Thyroid gland (tissue), 4 donors: ENCODE results near the gene NXF3. TPM values are rescaled to one million over a fixed set of nuclear protein-coding genes. Genes with fewer than 3 reads are reported as not detected.
"Not testable (repeated sequence)": the region's sequence is repeated elsewhere in the genome, so short reads cannot be mapped to it uniquely, and the experiment has no call there.

Experiments
- DNase-seq, 2 donors: peaks; one replicate each; pipeline ENCODE4 v3.0.0-alpha.2; 2019
- H3K27ac ChIP-seq, 3 donors: fragments of 200-600 bp; sonication (generic); 1 replicate in 2 of 3; 2 replicates in 1 of 3; pipeline ENCODE4 v1.5.1; 2016 to 2019; ENCODE audit warnings: mild to moderate bottlenecking in 1 of 3, moderate library complexity in 1 of 3
- H3K27me3 ChIP-seq: fragments of 200-600 bp; sonication (generic); one replicate; pipeline ENCODE4 v1.5.1; 2019
- H3K36me3 ChIP-seq, 2 donors: fragments of 200-600 bp; sonication (generic); one replicate each; pipeline ENCODE4 v1.5.1; 2016 to 2019
- H3K4me1 ChIP-seq, 2 donors: fragments of 200-600 bp; sonication (generic); one replicate each; pipeline ENCODE4 v1.5.1; 2017 to 2019
- H3K4me3 ChIP-seq, 3 donors: fragments of 200-600 bp; sonication (generic); replicated peaks in 1 of 3; 1 replicate in 2 of 3; 2 replicates in 1 of 3; pipeline ENCODE4 v1.5.1; 2016; ENCODE audit warnings: mild to moderate bottlenecking in 1 of 3
- H3K9me3 ChIP-seq: fragments of 200-600 bp; sonication (generic); one replicate; pipeline ENCODE4 v1.5.1; 2017
- POLR2A ChIP-seq, 2 donors: fragments of 450-650 bp; IDR thresholded peaks; one replicate each; pipeline ENCODE4 v1.6.1; 2017; ENCODE audit warnings: antibody characterized with exemption in 2 of 2, mild to moderate bottlenecking in 2 of 2, moderate library complexity in 1 of 2
- WGBS, 2 donors: methylation state at CpG; one replicate each; pipeline ENCODE4 v1.1.5; 2017; 5-methylcytosine and 5-hydroxymethylcytosine counted together
- intact Hi-C: fragments of 100-400 bp; cut with DNase I; formaldehyde crosslinking; loops from one replicate; pipeline ENCODE4 v1.15.1; 2023
- total RNA-seq, 4 donors: library from RNA; depleted of rRNA; stranded (reverse); fragments of >200 nt; gene quantifications; one replicate each; pipeline ENCODE4 v1.2.3, GENCODE V29; 2016
- TF ChIP-seq, protein P1 (sequence below), 6 experiments: fragments of 200-600 bp in 3 of 6; fragments of 450-650 bp in 3 of 6; sonication (generic) in 3 of 6; IDR thresholded peaks; one replicate each; pipeline ENCODE4 v1.5.1; 2016 to 2019; ENCODE audit warnings: antibody characterized with exemption in 6 of 6, mild to moderate bottlenecking in 2 of 6, inconsistent platforms in 1 of 6, moderate library complexity in 1 of 6

The NXF3 gene
- total RNA-seq, 4 donors from 2014 or later = 0.89 to 3.2 TPM; not detected in 2

GRCh38 chrX:103051260-103051789 is 41.6 kb downstream of the NXF3 start:
- no peaks in the 10 kb centered on the region for H3K36me3 ChIP-seq
- TF ChIP-seq POLR2A (IDR thresholded peaks at IDR 0.05) = no peak
- TF ChIP-seq, protein P1, sequence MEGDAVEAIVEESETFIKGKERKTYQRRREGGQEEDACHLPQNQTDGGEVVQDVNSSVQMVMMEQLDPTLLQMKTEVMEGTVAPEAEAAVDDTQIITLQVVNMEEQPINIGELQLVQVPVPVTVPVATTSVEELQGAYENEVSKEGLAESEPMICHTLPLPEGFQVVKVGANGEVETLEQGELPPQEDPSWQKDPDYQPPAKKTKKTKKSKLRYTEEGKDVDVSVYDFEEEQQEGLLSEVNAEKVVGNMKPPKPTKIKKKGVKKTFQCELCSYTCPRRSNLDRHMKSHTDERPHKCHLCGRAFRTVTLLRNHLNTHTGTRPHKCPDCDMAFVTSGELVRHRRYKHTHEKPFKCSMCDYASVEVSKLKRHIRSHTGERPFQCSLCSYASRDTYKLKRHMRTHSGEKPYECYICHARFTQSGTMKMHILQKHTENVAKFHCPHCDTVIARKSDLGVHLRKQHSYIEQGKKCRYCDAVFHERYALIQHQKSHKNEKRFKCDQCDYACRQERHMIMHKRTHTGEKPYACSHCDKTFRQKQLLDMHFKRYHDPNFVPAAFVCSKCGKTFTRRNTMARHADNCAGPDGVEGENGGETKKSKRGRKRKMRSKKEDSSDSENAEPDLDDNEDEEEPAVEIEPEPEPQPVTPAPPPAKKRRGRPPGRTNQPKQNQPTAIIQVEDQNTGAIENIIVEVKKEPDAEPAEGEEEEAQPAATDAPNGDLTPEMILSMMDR (IDR thresholded peaks at IDR 0.05) = no peak
- H3K27me3 ChIP-seq = no peaks in the 10 kb centered on the region
- no peaks in the 10 kb centered on the region for H3K9me3 ChIP-seq
- no peak overlapping the region for H3K27ac ChIP-seq
- H3K4me1 ChIP-seq = no peaks in the 10 kb centered on the region
- no peak overlapping the region for H3K4me3 ChIP-seq
- intact Hi-C loops = no loop called here
- no peak for DNase-seq
- WGBS, 2 donors = 20 to 24% methylated on average over 8 of the region's 8 CpGs

DNA sequence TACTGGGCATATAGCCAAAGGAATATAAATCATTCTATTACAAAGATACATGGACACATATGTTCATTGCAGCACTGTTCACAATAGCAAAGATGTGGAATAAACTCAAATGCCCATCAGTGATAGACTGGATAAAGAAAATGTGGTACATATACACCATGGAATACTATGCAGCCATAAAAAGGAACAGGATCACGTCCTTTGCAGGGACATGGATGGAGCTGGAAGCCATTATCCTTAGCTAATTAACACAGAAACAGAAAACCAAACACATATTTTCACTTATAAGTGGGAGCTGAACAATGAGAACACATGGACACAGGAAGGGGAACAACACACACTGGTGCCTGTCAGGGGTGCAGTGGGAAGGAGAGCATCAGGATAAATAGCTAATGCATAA is 59.6 kb downstream of the NXF3 start:
- H3K36me3 ChIP-seq, DNase-seq, H3K4me3 ChIP-seq, intact Hi-C loops, H3K27ac ChIP-seq, H3K9me3 ChIP-seq, H3K4me1 ChIP-seq, H3K27me3 ChIP-seq: not testable (repeated sequence)
- WGBS, 2 donors = 67 to 83% methylated on average over 1 of the region's 1 CpG

Other genes starting within 250 kb of the NXF3 start
- 1 to 10 TPM; 3.9 to 5.6 (median 4.8) TPM for gene RAB40AL, start 155.9 kb downstream of the NXF3 start, total RNA-seq
- 10 to 100 TPM; 10.5 to 41.5 (median 25.8) TPM for gene BEX1, start 29.0 kb downstream of the NXF3 start, total RNA-seq
- gene BEX4, start 122.0 kb upstream of the NXF3 start, total RNA-seq = 100 to 1,000 TPM in 2 of 4 donors, 10 to 100 TPM in 2; 72.2 to 123 (median 103) TPM
- 100 to 1,000 TPM in 1 of 4 donors, 10 to 100 TPM in 3; 74.5 to 106 (median 83.8) TPM for gene TCEAL8, start 162.0 kb upstream of the NXF3 start, total RNA-seq
- 1 to 10 TPM in 2 of 4 donors, under 1 TPM in 1, not detected in 1; 0.88 to 2.2 (median 1.0) TPM for gene TCEAL5, start 183.6 kb upstream of the NXF3 start, total RNA-seq
- gene BEX2, start 217.8 kb upstream of the NXF3 start, total RNA-seq = 100 to 1,000 TPM in 2 of 4 donors, 10 to 100 TPM in 2; 91.4 to 113 (median 102) TPM
- gene TCEAL7, start 237.1 kb upstream of the NXF3 start, total RNA-seq = 1 to 10 TPM; 2.3 to 6.6 (median 4.1) TPM